HG03460 (cell line): Measurements from ENCODE around the gene CLCNKA.

Source experiments
- ATAC-seq: cut with Tn5 transposase; IDR thresholded peaks from one replicate; pipeline ENCODE4 v1.9.1; 2021; ENCODE audit not compliant: unreplicated experiment

Gene CLCNKA

DNA sequence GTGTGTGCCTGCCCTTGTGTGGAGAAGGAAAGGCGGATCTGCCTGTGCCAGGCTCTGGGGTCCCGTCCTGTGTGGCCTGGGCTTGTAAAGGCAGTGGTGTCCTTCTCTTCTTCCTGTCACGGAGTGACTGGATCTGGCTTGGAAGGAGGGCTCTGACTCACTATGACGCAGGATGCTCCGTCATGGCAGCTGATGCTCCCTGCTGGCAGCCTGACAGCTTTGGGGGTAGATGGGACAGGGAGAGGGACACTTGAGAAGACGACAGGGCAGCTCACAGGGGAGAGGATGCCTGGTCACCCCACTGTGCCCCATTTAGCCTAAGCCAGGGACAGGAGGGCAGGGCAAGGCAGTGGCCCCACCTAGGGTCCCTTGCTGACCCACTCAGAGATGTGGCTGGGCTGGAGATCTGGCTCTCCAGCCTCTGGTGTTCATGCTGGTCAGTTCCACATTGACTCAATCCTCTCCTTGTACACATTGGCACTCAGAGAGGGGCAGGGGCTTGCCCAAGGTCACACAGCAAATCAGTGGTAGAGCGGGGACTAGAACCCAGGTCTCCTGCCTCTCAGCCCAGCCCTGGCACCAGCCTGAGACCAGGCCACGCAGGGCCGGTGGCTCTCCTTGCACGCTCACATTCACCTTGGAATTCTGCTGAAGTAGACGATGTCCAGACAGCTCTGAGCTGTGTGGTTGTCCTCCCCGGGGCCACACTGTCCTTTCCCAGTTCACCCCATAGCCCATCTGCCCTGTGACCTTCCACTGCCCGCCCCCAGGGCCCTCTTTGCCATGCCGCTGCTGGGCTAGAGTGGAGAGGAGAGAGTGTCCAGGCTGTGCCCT lies 54.4 kb downstream of the CLCNKA start:
- no peak for ATAC-seq

DNA sequence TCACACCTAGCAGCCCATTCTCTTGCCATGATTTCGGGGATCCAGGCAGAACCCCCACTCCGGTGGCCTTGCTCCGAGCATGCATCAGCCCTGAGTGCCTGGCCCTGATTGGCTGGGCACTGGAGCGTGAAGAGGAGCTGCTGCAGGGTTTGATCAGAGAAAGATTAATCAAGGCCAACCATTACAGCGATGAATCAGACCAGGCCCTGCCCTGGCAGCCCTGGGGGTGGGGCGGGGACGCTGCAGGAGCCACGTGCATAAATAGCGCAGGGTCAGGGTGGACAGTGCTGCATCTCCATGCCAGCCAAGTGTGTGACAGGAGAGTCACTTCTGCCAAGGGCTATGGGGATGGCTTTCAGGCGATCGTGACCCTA lies 55.0 kb downstream of the CLCNKA start:
- no peak for ATAC-seq

DNA sequence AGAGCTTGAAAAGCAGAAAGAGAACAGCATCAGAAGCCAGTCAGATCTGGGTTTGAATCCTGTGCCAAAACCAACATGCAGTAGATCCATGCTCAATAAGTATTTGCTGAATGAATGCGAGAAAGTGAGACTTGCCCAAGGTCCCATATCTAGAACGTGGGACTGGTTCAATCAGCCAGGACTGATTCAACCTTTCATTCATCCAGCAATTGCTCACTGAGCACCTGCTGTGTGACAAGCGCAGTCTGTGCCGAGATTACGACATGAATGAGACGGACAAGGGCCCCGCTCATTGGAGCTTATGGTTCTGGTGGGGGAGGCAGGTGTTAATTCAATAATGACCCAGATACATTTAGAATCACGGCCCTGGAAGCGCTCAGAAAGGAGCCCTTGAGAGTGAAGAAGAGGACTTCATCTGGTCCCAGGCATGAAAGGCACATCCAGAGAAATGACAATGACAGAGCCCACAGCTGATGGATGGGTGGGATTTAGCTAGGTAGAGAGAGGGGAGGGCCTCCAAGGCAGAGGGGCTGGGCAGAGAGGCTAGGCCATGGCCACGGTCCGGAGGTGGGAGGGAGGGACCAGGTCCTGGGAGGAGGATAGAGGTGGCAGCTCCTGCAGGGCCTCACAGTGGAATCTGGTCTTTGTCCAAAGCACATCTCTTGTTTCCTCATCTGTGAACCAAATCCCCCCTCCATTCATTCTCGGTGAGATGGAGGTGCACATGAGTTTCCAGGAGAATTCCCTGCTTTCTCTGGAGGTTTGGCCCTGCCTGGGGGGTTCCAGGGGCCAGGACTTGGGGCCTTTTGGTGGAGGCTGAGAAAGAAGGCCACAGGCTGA lies 55.8 kb downstream of the CLCNKA start:
- no peak for ATAC-seq

DNA sequence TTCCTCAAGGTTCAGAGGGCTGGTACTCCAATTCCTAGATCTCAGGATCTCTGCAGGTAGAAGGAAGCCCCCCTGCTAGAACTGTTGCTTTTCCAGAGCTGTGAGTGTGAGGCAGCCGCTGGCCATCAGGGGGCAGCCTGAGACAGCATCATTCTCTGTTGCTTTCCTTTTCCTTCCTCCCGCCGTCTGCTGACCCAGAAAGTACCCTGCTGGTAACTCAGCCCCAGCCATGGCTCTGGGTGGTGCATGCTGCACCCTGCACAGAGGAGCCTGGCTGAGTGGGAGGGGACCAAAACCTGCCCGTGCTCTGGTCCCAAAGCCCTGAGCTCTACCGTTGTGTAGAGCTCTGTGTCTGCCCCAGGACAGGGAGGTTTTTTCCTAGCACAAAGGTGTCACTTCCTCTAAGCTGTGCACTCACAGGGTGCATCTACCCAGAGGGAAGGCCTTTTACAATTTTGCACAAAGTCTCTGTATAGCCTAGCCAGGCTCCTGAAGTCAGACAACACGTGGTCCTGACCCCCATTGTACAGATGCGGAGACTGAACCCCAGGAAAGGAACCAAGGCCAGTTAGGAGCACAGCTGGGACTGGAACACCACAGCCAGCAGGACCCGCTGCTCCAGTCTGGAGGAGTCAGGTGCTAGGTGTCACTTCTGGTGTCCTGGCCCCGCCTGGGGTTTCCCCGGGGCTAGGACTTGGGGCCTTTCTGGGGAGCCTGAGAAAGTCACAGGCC lies 57.3 kb downstream of the CLCNKA start:
- no peak for ATAC-seq

DNA sequence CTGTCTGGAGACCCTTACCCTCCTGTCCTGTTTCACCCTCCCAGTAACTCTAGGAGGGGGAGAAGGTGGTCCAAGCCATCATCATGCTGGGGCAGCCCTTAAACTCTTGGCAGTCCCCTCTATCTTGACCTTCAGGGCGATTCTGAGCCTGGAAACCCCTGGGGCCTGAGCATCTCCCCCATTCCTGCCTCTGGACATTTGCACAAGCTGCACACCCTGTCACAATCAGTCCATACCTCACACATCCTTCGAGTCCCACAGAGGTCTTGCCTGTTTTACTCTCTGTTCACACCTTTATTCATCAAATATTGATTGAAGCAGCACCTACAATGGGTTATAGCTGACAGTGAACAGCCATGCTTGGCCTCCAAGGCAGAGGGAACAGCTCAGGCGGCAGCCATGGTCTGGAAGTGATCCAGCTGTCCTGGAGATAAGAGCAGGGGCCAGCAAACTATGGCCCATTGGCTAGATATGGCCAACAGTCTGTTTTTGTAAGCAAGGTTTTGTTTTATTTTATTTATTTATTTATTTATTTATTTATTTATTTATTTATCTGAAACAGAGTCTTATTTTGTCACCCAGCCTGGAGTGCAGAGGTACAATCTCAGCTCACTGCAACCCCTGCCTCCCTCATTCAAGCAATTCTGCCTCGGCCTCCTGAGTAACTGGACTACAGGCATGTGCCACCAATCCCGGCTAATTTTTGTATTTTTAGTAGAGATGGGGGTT lies 58.8 kb downstream of the CLCNKA start:
- ATAC-seq, result no peak

DNA sequence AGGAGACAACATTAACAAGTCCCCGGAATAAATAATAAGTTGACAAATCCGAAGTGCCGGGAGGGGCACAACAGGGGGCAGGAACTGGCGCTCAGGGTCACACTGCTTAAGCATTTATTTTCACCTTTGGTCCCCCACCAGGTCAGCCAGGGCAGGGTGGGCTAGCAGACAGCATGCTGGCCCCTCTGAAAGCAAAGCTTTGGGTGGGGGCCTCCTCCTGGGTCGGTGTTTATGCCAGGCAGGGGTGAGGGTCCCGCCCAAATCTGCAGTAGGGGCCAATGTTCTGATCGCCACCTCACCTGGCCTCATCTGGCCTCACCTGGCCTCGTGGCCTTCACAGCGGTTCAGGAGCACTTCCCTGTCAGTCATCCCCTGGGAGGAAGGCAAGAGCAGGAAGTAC lies 59.8 kb downstream of the CLCNKA start:
- ATAC-seq, result no peak

DNA sequence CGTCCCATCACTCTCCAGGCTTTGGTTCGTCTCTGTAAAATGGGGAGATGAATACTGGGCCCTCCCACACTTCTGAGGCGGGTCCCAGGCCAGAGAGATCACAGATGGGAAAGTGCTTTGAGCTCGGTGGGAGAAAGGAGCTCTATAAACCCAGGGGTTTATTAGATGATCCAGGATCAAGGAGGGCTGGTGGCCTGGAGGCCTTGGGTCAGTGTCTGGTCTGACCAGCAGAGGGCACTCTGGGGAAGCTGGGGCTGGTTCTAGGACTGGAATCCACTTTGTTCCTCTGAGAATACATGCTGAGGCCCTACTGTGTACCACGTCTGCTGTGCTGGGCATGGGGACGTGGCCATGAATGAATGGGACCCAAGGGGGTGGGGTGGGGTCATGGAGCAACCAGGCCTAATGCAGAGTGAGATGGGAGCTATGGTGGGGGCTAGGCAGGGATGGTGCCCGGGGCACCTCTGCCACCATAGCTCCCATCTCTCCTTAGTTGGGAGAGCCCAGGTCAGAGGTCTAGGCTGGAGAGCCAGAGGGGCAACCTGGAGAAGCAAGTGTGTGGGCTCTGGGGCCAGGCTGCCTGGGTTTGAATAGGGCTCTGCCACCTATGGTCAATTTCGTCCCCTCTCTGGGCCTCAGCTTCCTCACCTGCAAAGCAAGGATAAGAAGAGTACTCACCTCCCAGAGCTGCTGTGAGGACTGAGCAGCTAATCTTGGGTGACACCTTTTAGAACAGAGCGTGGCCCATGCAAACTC lies 60.6 kb downstream of the CLCNKA start:
- no peak for ATAC-seq

DNA sequence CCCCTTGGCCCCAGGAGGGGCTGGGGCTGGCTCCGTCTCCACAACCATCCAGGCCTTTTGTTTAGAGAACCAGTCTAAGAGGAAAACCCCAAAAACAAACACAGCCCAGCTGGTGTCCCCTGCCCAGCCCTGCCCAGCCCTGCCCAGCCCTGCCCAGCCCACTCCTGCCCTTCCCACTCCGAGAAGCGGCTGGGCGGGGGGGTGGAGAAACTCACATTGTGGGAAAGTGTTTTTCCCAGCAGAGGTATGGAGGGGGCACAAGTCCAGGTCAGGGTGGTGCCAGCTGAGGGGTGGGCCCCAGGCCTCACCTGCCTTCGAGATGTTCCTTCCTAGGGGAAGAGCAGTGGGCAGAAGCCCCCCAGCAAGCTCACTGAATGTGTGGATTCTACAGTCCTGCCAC lies 61.6 kb downstream of the CLCNKA start:
- no peak for ATAC-seq
